ENCODE data around the gene NCOA3. TPM values are rescaled to one million over a fixed set of nuclear protein-coding genes. Genes with fewer than 3 reads are reported as not detected.

The NCOA3 gene
- total and polyA plus RNA-seq, 3 donors from 2014 or later = 18.1 to 32.5 (median 27.6) TPM

GRCh38 chr20:47558295-47559066, 56.8 kb downstream of the NCOA3 start:
- H3K36me3 ChIP-seq (ENCODE audit: low read depth, missing control alignments) = no peaks in the 10 kb centered on the region
- H3K27me3 ChIP-seq = no peaks in the 10 kb centered on the region
- intact Hi-C loops (cut with DNase I; ENCODE audit: low total_unique reads) = no loop called here
- no peak overlapping the region for H3K27ac ChIP-seq
- no peak overlapping the region for H3K4me3 ChIP-seq
- TF ChIP-seq CTCF (IDR thresholded peaks at IDR 0.05) (no peak), POLR2A (IDR thresholded peaks at IDR 0.05) (no peak)
- no peaks in the 10 kb centered on the region for H3K4me1 ChIP-seq
- no peak for DNase-seq
- no peaks in the 10 kb centered on the region for H3K9me3 ChIP-seq
- WGBS, 2 donors = 87 to 90% methylated on average over 8 to 10 of the region's 10 CpGs

- intact Hi-C loops (cut with DNase I; ENCODE audit: low total_unique reads) = no loop called here
- Histone ChIP-seq H3K4me3 (no peak overlapping the region), H3K27ac (no peak overlapping the region), H3K4me1 (no peaks in the 10 kb centered on the region), H3K9me3 (no peaks in the 10 kb centered on the region), H3K36me3 (ENCODE audit: low read depth, missing control alignments) (no peaks in the 10 kb centered on the region), H3K27me3 (no peaks in the 10 kb centered on the region)
- TF ChIP-seq CTCF (IDR thresholded peaks at IDR 0.05) (no peak), POLR2A (IDR thresholded peaks at IDR 0.05) (no peak)
- DNase-seq = no peak
These were observed 57.5 kb downstream of the NCOA3 start for GRCh38 chr20:47559141-47559540.

- no peak overlapping the region for H3K4me3 ChIP-seq
- no peaks in the 10 kb centered on the region for H3K36me3 ChIP-seq (ENCODE audit: low read depth, missing control alignments)
- intact Hi-C loops (cut with DNase I; ENCODE audit: low total_unique reads) = no loop called here
- no peak for TF ChIP-seq POLR2A (IDR thresholded peaks at IDR 0.05)
- TF ChIP-seq CTCF (IDR thresholded peaks at IDR 0.05) = no peak
- no peaks in the 10 kb centered on the region for H3K9me3 ChIP-seq
- H3K27ac ChIP-seq = no peak overlapping the region
- 72 to 78% methylated on average over 3 of the region's 3 CpGs for WGBS, 2 donors
- no peaks in the 10 kb centered on the region for H3K27me3 ChIP-seq
- H3K4me1 ChIP-seq = no peaks in the 10 kb centered on the region
- DNase-seq = no peak
These were observed 59.5 kb downstream of the NCOA3 start for GRCh38 chr20:47561180-47561579.

- Histone ChIP-seq H3K4me3 (no peak overlapping the region), H3K4me1 (no peaks in the 10 kb centered on the region)
- intact Hi-C loops (cut with DNase I; ENCODE audit: low total_unique reads) = no loop called here
These were observed 60.2 kb downstream of the NCOA3 start for GRCh38 chr20:47561603-47562583.

More at GRCh38 chr20:47561603-47562583, 60.2 kb downstream of the NCOA3 start:
- Histone ChIP-seq H3K27ac (no peak overlapping the region), H3K9me3 (no peaks in the 10 kb centered on the region), H3K27me3 (no peaks in the 10 kb centered on the region), H3K36me3 (ENCODE audit: low read depth, missing control alignments) (no peaks in the 10 kb centered on the region)
- no peak for DNase-seq
- TF ChIP-seq POLR2A (IDR thresholded peaks at IDR 0.05) = no peak
- no peak for TF ChIP-seq CTCF (IDR thresholded peaks at IDR 0.05)
- 90 to 98% methylated on average over 4 of the region's 4 CpGs for WGBS, 2 donors
